HG03442 (cell line): Measurements from ENCODE around the gene MAGEA6.
"Not testable (repeated sequence)": the region's sequence is repeated elsewhere in the genome, so short reads cannot be mapped to it uniquely, and the experiment has no call there.

Experiments used
- ATAC-seq: cut with Tn5 transposase; IDR thresholded peaks from one replicate; pipeline ENCODE4 v1.9.1; 2021; ENCODE audit warnings: mild to moderate bottlenecking, moderate library complexity; ENCODE audit not compliant: unreplicated experiment

MAGEA6 gene

GRCh38 chrX:152734143-152734858, 35.2 kb downstream of the MAGEA6 start:
- not testable (repeated sequence) for ATAC-seq

- ATAC-seq: no peak
Measured at GRCh38 chrX:152733261-152733975, 36.1 kb downstream of the MAGEA6 start, which contains the start of the genes CSAG1 and MAGEA12. Gene CSAG1, minus strand, starts transcription at chrX:152733721. Its CDS starts 1,261 bp downstream, at chrX:152732460. Gene MAGEA12, plus strand, starts transcription at chrX:152733757. Its CDS starts 2,405 bp downstream, at chrX:152736162.

GRCh38 chrX:152725409-152725808, 44.1 kb downstream of the MAGEA6 start:
- ATAC-seq: no peak
